Sigmoid colon (tissue), 4 donors: ENCODE data around the gene EDDM3A.

Source experiments
- EP300 ChIP-seq, 4 donors: sonication (generic); formaldehyde crosslinking; IDR thresholded peaks; one replicate each; pipeline ENCODE4 v1.6.1; 2017; ENCODE audit warnings: antibody characterized with exemption in 4 of 4
- TF ChIP-seq, protein P1 (sequence below), 4 experiments: fragments of 450-650 bp in 3 of 4; fragments of 200-600 bp in 1 of 4; IDR thresholded peaks; one replicate each; pipeline ENCODE4 v1.5.1; 2016 to 2019; ENCODE audit warnings: antibody characterized with exemption in 4 of 4, mild to moderate bottlenecking in 3 of 4, moderate library complexity in 2 of 4

GRCh38 chr14:20750194-20750593 is 4.5 kb downstream of the EDDM3A start:
- TF ChIP-seq, protein P1, sequence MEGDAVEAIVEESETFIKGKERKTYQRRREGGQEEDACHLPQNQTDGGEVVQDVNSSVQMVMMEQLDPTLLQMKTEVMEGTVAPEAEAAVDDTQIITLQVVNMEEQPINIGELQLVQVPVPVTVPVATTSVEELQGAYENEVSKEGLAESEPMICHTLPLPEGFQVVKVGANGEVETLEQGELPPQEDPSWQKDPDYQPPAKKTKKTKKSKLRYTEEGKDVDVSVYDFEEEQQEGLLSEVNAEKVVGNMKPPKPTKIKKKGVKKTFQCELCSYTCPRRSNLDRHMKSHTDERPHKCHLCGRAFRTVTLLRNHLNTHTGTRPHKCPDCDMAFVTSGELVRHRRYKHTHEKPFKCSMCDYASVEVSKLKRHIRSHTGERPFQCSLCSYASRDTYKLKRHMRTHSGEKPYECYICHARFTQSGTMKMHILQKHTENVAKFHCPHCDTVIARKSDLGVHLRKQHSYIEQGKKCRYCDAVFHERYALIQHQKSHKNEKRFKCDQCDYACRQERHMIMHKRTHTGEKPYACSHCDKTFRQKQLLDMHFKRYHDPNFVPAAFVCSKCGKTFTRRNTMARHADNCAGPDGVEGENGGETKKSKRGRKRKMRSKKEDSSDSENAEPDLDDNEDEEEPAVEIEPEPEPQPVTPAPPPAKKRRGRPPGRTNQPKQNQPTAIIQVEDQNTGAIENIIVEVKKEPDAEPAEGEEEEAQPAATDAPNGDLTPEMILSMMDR (IDR thresholded peaks at IDR 0.05), result no peak
- no peak for TF ChIP-seq EP300 (IDR thresholded peaks at IDR 0.05)
